GM19035 (cell line): ENCODE results near the gene CELF4.

Experiments
- ATAC-seq: cut with Tn5 transposase; IDR thresholded peaks from one replicate; pipeline ENCODE4 v1.9.1; 2021; ENCODE audit not compliant: unreplicated experiment

The CELF4 gene

DNA sequence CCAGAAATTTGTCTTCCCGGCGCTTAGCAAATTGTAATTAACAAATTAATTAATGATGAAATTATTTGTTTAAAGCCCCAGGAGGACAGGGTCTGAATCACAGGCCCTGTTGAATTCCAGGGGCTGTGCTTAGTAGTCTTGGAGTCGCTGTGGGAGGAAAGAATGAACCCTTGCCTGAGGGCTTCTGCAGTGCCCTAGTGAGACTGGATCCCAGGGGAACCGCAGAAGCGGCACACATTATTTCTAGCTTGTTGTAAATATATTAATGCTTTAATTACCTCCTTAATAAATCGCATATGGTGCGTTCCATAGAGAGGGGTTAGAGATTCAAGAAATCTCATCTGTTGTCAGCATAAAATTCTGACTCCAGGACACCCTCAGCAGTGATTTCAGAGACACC lies 235.4 kb downstream of the CELF4 start:
- no peak for ATAC-seq

DNA sequence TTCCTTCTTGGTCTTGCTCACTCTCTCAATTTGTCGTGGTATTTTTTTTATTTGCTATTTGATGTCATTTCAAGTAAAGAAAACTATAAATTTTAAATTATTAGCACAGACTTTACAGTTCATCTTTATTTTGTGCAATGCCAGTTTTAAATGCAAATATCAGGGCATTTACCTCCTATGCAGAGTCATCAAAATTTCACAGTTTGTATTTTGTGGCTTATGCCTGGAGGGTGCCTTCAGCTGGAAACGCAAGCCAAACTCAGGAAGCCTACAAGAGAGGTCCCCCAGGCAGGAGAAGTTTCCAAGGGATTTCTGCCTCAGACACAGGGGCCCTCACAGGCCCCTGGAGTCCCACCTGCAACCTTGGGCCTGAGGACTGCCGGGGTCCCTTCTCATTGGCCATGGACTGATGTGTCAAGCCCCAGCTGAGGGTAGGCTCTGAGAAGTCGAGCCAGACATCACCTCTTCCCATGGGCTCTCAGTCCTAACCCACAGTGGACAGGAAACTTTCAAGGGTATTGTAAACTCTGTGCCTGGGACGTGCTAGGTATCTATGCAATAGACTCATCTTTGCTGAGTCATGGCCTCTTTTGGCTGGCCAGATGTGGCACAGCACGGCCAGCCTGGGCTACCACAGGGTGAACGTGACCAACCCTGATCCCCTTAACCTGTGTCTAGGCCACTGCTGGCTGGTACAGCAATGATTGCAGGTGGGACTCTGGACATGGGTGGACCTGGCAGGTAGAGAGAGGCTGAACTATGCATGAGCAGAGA lies 236.5 kb downstream of the CELF4 start:
- no peak for ATAC-seq

DNA sequence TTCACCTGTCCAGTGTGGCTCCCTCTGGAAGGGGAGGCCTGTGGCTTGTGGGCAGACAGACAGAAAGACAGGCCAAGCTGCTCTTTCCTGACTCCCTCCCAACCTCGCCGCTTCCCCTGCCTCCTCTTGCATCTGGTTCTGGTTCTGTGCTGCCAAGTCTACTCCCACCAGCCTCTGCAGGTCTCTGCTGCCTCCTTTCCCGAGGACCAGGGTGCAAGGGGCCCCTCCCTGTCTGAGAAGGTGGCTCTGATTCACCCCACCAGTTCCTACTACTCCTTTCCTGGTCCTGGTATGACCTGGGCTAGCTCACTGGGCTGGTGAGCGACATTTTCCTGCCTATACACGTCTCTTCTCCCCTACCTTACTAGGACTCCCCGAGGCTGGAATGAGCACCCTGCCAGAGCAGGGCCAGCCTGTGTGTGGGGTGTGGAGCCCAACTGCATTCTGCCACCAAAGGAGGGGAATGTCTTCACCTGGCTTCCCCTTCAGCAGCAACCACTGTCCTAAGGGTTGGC lies 238.5 kb downstream of the CELF4 start:
- no peak for ATAC-seq

DNA sequence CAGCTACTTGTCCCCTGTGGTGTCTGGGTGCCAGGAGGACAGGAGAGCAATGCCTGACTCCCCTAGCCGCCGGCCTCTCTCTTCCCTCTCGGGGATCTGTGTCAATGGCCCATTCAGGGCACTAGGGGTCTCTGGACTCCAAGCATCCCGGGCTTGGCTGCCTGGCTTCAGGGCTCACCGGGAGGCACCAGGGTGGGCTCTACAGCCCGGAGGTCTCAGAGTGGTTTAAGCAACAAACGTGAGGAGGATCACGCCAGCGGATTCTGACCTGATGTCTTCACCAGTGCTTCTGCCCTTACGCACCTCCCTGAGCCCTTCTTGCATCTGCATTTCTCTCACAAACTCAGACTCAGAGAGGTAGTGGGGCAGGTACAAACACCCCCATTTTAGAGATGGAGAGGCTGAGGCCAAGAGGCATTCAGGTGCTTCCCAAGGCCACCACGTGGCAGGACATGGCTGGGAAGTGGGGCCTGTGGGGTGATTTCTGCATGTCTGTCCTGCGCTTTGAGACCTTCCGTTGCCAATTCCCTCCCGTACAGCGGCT lies 243.0 kb downstream of the CELF4 start:
- ATAC-seq, result peak; percentile 79

DNA sequence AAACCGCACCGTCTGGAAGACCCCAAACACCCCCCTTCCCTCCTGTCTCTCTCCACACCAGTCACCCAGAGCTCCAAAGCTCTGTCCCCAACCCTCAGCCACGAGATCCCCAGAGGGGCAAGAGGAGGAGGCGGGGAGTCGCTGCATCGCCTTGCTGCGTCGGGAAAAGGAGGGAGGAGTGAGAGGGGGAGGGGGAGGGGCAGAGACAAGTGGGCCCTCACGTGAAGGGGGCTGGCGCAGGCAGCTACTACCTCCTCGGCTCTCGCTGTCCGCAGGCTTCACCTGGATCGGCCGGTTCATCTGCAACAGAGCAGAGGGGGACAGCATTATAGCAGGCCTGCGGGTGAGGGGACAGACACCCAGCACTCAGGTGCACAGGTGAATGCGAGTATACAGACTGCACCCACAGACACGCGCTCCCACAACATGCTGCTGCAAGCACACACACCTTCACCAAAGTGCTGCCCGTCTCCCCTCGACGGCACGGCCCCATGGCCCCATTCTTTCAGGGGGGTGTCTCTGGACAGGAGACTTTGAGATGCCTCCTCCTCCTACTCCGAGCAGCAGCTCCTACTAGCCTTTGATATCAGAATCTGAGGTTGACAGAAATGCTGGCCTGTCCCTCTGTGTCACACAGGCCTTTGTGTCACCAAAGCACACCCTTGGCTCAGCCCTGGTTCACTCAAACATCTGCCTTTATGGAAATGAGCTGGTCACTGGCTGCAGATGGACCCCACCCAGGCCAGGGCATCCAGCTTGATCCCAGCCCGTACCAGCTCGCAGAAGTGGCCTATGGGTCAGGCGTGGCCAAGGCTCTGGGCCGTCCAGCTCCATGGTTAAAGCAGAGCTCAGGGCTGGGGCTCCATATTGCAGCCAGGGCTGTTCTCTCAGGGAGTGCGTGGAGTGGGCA lies 243.8 kb downstream of the CELF4 start:
- peak; percentile 11 for ATAC-seq

DNA sequence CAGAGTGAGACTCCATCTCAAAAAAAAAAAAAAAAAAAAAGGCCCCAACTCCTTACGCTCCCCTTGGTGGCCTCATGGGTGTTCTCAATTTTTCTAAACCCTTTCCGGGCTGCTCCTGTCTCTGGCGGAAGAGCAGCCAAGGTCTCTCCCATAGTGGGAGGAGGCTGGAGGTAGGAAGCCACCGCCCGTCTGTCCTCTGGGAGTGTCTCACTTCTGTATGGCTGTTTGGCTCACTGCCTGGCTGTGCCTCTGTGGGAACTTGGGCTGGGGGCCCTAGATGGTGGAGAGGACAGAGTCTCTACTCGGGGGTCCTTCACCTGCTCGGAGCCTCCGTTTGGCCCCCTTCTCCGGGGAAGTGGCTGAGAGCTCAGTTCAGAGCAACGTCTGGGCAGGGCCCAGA lies 245.3 kb downstream of the CELF4 start:
- ATAC-seq, result no peak

DNA sequence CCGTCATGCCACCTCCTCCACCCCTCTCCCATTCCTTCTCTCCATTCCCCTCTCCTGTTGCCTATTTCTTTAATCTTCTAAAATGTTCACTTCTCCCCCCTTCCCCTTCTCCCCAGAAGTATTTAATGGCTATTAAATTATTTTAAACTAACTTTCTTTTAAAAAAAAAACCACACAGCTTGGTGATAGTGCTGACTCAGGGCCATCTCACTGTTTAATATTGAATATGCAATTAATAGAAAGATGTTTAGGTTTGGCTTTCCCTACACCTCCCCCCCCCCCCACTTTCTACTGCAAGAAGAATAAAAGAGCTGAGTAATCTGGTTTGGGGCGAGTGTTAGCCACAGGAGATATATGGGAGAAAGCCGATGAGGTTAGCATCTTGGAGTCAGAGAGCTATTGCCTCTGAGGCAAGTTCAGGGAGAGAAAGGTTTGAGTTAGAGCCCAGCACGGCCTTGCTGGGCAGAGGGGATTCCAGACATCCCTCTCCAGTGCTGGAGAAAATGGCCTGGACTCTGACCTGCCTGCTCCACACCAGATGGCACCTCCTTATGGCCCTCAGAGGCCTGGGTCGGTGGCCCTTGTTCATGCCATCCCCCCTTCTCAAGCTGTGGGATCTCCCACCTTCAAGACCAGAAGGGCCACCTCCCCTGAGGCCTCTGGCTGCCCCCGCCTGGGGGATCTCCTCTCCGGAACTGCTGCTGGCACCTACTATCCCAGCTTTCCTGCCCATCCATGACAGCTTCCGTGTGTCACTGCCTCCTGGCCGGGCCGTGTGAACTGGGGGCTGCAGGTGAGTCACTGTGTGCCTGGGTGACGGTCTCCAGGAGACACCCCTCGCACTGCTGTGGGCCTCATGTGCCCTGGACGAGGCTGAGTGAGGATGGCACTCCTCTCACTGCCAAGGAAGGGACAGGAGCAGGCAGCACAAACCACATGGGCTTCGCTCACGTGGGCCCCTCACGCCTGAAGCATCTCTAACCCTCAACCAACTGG lies 246.9 kb downstream of the CELF4 start:
- no peak for ATAC-seq

DNA sequence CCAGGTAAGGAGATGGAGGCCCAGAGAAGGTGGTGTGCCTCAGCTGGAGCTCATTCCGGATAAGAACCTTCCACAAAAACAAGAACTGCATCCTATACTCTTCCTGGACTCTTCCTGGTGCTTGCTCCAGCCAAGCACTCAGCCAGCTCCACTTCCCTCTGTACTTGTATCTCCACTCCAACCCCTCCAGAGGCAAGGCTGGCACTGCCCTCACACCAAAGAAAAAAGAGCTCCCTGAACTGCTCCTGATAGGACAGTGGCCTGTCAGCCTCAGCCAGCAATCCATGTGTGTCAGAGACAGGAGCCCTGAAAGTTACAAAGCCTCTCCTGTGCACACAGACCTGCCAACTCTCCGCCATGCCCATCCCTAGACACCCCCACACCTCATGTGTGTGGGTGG lies 248.1 kb downstream of the CELF4 start:
- no peak for ATAC-seq

DNA sequence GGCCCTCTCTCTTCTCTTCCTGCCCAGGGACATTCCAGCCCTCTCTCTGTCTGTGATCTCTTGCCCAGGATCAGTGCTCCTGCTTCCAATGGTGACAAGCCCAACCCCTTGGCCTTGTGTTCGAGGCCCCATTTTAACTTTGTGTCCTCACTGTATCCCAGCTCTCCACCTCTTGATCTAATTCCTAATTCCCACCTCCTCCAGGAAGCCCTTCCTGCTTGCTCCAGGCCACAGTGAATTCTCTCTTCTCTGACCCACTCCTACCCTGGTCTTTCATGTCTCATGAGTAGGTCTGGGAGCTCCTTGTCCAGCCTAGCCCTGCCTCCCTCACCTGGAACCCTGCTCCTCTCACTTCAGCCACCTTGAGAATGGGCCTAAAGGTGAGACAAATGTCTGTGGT lies 249.1 kb downstream of the CELF4 start:
- no peak for ATAC-seq

DNA sequence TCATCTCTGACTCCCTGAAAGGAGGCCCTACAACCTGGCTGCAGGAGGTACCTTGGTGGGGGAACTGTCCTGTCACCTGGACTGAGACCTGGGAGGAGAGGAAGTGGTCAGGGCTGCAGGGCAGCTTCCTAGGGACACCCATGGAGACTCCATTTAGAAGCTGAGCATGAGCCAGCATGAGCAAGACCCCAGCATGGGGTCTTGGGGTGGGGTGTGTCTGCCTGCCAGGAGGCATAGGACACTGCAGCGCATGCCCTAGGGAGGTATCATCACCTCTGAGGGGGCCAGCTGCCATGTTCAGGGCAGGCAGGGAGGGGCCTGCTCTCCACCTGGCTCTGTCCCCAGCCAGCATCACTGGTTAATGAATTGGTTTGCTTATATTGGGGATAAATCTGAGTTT lies 249.7 kb downstream of the CELF4 start:
- no peak for ATAC-seq

DNA sequence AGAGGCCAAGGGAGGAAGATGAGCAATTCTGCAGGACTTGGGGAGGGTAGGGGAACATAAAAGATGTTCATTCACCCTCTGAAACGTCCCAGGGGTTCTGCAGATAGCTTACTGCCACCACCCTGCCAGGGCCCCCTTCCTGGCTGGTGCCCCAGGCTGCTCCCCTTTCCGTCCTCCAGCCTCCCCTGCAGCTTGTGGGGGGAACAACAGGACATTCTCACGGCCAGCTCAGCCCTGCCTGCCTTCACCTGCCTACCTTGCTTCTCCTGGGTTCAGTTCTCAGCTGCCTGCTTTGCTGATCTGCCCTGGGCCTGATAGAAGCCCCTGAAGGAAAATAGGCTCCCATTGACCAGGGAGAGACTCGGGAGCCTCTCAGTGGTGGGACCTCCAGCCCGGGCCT lies 251.1 kb downstream of the CELF4 start:
- ATAC-seq, result no peak

DNA sequence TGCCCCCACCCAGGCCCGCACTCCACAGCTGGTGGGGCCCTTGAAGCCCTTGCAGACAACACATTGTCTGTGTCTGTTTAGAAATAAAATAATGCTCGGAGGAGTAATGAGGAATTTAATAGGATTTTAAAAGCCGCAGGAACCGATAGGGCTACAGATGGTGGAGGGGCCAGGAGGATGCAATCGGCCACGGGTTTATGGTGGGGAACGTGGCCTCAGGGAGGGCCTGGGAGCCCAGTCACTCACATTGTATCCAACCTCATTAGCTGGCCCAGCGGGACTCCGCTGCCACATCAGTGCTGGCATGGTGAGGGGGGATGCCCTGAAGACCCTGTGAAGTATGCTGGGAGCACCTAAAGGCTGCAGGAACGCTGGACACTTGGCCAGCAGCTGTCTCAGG lies 252.0 kb downstream of the CELF4 start:
- no peak for ATAC-seq

DNA sequence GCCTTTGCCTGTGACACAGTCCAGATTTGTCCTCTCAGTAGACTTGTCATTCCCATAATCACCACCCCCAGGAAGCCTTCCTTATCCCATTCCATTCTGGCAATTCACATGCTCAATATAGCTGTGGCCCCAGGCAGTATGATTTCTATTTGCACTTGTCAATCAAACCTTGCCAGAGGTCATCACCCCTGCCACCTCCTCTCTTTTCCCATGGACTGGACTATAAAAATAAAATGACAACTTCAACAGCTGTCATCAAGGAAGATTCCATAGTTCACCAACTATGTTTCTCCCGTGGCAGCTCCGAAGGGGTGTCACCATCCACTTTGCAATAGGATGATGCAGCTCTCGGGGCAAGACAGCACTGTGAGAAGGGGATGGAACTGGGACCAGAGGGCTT lies 255.7 kb downstream of the CELF4 start:
- ATAC-seq, result no peak

DNA sequence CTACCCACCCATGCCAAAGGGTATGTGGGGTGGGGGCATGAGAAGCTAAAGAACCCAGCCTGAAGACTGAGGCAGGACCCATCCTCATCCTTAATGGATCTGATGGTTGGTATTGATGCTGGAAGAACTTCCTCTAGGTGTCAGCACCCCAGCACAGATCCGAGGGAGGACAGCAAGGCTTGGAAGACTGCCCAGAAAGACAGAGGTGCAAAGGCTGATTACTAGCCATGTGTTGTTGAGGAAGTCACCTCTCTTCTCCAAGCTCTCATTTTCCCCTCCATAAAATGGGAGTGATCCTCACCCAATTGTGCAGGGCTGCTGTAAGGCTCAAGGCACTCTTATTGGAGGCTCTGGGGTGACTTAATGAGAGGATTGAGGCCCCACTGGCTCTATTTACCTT lies 256.5 kb downstream of the CELF4 start:
- ATAC-seq, result no peak

DNA sequence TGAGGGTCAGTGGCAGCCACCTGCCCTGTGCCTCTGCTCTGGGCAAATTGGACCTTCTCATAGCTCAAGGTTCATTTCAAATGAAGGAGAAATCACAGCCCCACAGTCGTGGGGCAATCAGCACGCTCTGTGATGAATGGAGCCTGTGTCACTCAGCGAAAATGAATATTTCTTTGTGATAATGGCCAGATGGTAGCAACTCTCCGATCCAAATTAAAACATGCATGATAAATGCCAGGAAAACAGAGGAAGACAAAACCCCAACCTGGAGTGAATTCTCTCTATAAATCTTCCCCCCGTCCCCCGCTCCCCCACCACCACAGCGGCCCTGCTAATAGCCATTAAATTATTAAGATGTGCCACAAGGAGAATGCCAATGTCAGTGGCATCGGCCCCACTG lies 258.4 kb downstream of the CELF4 start:
- no peak for ATAC-seq

DNA sequence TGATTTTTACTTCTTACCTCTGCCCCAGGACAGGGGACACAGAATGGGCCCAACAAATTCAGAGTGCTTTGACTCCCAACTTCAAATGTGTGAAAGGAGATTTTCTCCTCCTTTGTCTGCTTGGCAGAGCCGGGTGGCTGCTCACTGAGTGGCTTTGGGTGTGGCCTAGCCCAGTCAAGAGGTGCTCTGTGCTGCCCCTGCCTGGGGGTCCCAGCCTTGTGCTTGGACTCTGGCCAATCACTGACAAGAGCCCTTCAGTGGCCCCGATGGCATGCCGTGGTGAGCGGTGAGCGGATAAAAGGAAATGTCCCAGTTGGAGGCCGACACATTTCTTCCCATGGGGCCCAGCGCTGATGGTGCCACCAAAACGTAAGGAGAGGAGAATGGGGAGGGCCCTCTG lies 259.2 kb downstream of the CELF4 start:
- no peak for ATAC-seq

DNA sequence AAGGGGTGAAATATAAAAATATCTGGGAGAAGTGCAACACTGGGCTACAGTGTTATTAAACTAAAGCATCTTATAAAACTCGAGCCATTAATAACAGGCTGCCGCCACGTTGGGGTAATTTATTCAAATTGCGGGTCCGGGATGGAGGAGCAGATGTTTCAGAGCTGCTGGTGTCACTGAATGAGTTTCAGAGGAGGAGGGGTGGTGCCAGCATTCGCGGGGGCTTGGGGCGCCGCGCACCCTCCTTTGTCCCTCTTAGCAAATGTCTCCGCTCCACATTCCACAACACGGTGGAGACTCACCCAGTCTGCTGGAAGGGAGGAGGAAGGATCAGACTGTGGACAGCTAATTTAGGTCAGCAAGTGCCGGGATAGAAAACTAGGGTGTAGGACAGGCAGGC lies 260.5 kb downstream of the CELF4 start:
- ATAC-seq, result no peak

DNA sequence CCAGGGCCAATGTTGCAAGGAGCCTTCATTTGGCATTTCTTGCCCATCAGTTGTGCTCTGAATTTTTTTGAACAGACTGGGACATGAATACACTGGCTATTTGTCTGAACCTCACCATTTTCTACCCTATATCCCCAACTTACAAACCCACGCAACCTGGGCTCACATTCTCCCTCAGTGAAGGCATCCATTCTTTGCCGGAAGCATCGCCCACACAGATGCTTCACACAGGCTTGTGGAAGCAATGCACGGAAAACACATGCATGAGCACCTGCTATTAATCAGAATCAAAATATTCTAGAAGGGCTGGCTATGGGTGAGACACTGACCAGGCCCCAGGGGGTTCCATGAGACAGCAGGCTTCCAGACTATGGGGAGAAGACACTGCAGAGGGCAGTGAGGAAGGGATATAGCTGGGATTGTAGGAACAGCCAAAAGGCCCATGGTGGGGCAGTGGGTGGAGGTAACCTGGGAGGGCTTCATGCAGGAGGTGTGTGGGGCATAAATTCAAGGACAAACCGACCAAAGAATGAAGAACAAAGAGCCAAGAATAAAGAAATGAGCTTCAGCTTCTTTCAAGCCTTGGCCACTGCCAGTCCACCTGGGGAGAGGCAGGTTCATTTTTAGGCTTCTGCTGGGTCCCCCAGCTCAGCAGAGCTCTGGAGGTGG lies 261.5 kb downstream of the CELF4 start:
- ATAC-seq, result no peak

DNA sequence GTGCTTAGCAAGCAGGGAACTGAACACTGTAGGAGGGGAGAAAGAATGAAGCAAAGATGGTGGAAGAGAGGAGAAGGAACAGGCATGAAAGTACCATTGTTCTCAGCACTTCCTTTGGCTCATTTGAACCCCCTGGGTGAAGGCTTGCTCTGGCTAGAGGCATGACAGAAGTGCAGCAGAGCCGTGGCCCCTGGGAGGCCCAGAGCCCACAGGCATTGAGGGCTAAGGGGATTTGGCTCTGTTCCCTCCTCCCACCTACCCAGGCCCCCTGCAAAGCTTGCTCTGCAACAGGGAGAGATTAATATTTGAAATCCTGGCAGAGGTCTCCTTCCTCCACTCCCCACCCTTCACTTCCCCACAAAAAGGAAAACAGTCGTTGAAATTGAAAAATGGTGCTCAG lies 262.6 kb downstream of the CELF4 start:
- no peak for ATAC-seq

DNA sequence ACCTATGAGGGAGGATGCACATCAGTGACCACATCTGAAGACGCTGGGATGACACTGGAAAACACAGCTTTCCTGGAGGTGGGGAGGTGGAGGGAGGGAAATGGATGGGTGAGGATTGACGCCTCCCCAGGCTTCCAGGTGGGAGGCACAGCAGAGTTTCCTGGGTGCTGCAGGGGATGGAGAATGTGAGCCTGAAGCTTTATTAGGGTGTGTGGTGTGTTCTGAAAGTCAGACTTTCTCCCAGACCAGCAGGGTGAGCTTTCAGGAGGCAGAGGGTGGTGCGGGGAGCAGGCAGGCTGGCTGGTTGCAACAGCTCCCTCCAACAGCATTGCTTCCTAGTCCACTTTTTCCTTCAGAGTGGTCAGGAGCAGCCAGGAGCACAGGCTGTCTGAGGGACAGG lies 263.1 kb downstream of the CELF4 start:
- ATAC-seq, result no peak
